GM06990 (cell line): Measurements from ENCODE around the gene SRGAP1.

Experiments used
- DNase-seq: peaks from one replicate; pipeline ENCODE4 v3.0.0-alpha.2; 2011; ENCODE audit not compliant: insufficient read length; ENCODE audit errors: extremely low read depth
- H3K27me3 ChIP-seq: replicated peaks from 2 replicates; pipeline ENCODE4 v1.6.0; 2011; ENCODE audit warnings: low read length; ENCODE audit not compliant: control insufficient read depth, insufficient read depth
- H3K36me3 ChIP-seq: 2 replicates; pipeline ENCODE4 v1.5.1; 2011; ENCODE audit warnings: low read length; ENCODE audit not compliant: control insufficient read depth, insufficient read depth
- H3K4me3 ChIP-seq: replicated peaks from 2 replicates; pipeline ENCODE4 v1.5.1; 2011; ENCODE audit warnings: low read depth, mild to moderate bottlenecking, control low read depth, low read length
- TF ChIP-seq, protein P1 (sequence below): IDR thresholded peaks from 2 replicates; pipeline ENCODE4 v1.5.1; 2011; ENCODE audit warnings: low read length, control low read depth, mild to moderate bottlenecking, inconsistent platforms; ENCODE audit not compliant: insufficient read depth, poor library complexity, severe bottlenecking

The SRGAP1 gene

DNA sequence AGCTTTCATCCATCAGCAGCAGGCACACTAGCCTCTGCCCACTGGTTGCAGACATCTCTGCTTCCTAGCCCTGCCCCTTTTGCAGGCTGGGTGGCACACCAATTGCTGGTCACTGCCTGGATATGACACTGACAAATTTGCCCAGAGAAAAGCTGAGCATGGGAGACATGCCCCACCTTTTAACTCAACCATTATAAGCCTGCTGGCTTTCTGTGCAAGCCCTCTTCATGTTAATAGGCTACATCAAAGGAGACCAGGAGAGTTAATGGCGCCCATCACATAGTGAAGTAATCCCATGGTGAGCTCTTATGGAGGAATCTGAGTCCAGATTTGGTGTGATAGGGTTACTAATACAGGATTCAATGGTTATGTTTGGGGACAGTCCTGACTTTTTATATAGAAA is 238.4 kb downstream of the SRGAP1 start:
- DNase-seq, result no peak
- TF ChIP-seq, protein P1, sequence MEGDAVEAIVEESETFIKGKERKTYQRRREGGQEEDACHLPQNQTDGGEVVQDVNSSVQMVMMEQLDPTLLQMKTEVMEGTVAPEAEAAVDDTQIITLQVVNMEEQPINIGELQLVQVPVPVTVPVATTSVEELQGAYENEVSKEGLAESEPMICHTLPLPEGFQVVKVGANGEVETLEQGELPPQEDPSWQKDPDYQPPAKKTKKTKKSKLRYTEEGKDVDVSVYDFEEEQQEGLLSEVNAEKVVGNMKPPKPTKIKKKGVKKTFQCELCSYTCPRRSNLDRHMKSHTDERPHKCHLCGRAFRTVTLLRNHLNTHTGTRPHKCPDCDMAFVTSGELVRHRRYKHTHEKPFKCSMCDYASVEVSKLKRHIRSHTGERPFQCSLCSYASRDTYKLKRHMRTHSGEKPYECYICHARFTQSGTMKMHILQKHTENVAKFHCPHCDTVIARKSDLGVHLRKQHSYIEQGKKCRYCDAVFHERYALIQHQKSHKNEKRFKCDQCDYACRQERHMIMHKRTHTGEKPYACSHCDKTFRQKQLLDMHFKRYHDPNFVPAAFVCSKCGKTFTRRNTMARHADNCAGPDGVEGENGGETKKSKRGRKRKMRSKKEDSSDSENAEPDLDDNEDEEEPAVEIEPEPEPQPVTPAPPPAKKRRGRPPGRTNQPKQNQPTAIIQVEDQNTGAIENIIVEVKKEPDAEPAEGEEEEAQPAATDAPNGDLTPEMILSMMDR, result no peak
- H3K27me3 ChIP-seq, result no peaks in the 10 kb centered on the region; the same call in 1 of the 2 replicates
- no peaks in the 10 kb centered on the region for H3K36me3 ChIP-seq
- H3K4me3 ChIP-seq, result no peak overlapping the region

- no peak for DNase-seq
- H3K4me3 ChIP-seq, result no peak overlapping the region
Observed at GRCh38 chr12:64083285-64084210, 239.0 kb downstream of the SRGAP1 start.

DNA sequence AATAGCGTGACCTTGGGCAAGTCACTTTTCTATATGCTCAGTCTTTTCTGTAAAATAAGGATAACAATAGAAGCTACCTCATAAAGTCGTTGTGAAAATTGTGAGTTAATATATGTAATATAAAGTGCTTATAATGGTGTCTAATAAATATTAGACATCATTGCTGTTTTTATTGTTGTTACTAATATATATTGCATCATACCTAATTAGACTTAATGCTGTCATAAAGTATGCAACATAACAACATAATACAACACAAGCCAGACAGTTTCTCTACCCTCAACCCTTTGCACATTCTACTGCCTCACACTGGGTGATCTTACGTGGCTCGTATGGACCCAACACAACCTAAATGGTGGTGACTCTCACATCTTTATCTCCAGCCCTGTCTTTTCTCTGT is 240.7 kb downstream of the SRGAP1 start:
- no peak for DNase-seq
- H3K4me3 ChIP-seq, result no peak overlapping the region
- TF ChIP-seq, protein P1, result no peak
- no peaks in the 10 kb centered on the region for H3K27me3 ChIP-seq
- no peaks in the 10 kb centered on the region for H3K36me3 ChIP-seq

More at GRCh38 chr12:64083285-64084210, 239.0 kb downstream of the SRGAP1 start:
- H3K36me3 ChIP-seq, result no peaks in the 10 kb centered on the region
- H3K27me3 ChIP-seq, result no peaks in the 10 kb centered on the region; the same call in 1 of the 2 replicates
- TF ChIP-seq, protein P1, result no peak

- TF ChIP-seq, protein P1, result no peak
- no peaks in the 10 kb centered on the region for H3K36me3 ChIP-seq
- H3K4me3 ChIP-seq, result no peak overlapping the region
- H3K27me3 ChIP-seq, result no peaks in the 10 kb centered on the region
- DNase-seq, result no peak
Observed at GRCh38 chr12:64085996-64086395, 241.5 kb downstream of the SRGAP1 start.

GRCh38 chr12:64086946-64087345 is 242.4 kb downstream of the SRGAP1 start:
- no peaks in the 10 kb centered on the region for H3K27me3 ChIP-seq
- DNase-seq, result no peak
- no peaks in the 10 kb centered on the region for H3K36me3 ChIP-seq
- no peak overlapping the region for H3K4me3 ChIP-seq
- TF ChIP-seq, protein P1, result no peak
